Islet precursor cell (in vitro differentiated cells): ENCODE measurements around the gene PHGDH.
"Not testable (repeated sequence)": the region's sequence is repeated elsewhere in the genome, so short reads cannot be mapped to it uniquely, and the experiment has no call there.

Experiments used
- DNase-seq: peaks from one replicate; pipeline ENCODE4 v3.0.0-alpha.2; 2018

Gene PHGDH

GRCh38 chr1:119701659-119702058 lies 10.1 kb upstream of the PHGDH start:
- DNase-seq: no peak

GRCh38 chr1:119702384-119702783 lies 9.3 kb upstream of the PHGDH start:
- no peak for DNase-seq

GRCh38 chr1:119703666-119704450 lies 7.9 kb upstream of the PHGDH start:
- peak; percentile 81 for DNase-seq

- not testable (repeated sequence) for DNase-seq
These were observed 5.1 kb upstream of the PHGDH start for GRCh38 chr1:119706599-119706998.

GRCh38 chr1:119711356-119711803 lies 354 bp upstream of the PHGDH start:
- not testable (repeated sequence) for DNase-seq

GRCh38 chr1:119712342-119713038 lies 756 bp downstream of the PHGDH start:
- peak; percentile 98 for DNase-seq

GRCh38 chr1:119713039-119713748 lies 1.5 kb downstream of the PHGDH start:
- peak; percentile 77 for DNase-seq

- DNase-seq: peak; percentile 73
These were observed 2.2 kb downstream of the PHGDH start for GRCh38 chr1:119713749-119714456.

- DNase-seq: peak; percentile 65
These were observed 2.8 kb downstream of the PHGDH start for GRCh38 chr1:119714583-119714982.

GRCh38 chr1:119715542-119715941 lies 3.8 kb downstream of the PHGDH start:
- peak; percentile 77 for DNase-seq

GRCh38 chr1:119718409-119718808 lies 6.7 kb downstream of the PHGDH start:
- no peak for DNase-seq

- DNase-seq: no peak
These were observed 7.2 kb downstream of the PHGDH start for GRCh38 chr1:119718972-119719371.

- DNase-seq: peak; percentile 45
These were observed 9.2 kb downstream of the PHGDH start for GRCh38 chr1:119720866-119721440.

GRCh38 chr1:119721896-119722295 lies 10.2 kb downstream of the PHGDH start:
- DNase-seq: peak; percentile 29

- DNase-seq: no peak
These were observed 13.0 kb downstream of the PHGDH start for GRCh38 chr1:119724611-119725218.

- DNase-seq: no peak
These were observed 13.9 kb downstream of the PHGDH start for GRCh38 chr1:119725626-119726025.

GRCh38 chr1:119727991-119728390 lies 16.3 kb downstream of the PHGDH start:
- DNase-seq: no peak

GRCh38 chr1:119729044-119729443 lies 17.3 kb downstream of the PHGDH start:
- DNase-seq: no peak

- DNase-seq: peak; percentile 77
These were observed 19.3 kb downstream of the PHGDH start for GRCh38 chr1:119731060-119731459.

GRCh38 chr1:119731741-119732430 lies 20.2 kb downstream of the PHGDH start:
- DNase-seq: peak; percentile 68

GRCh38 chr1:119732465-119733168 lies 20.9 kb downstream of the PHGDH start:
- peak; percentile 77 for DNase-seq
